Kidney glomerular epithelial cell (primary cell): Measurements from ENCODE around the gene ARHGDIB.
A peak's percentile ranks its signal among the peaks of the same experiment; 100 is the strongest.

Experiments
- DNase-seq: peaks from one replicate; lab custom pipeline; 2025; lab: John Stamatoyannopoulos, UW

Gene ARHGDIB

GRCh38 chr12:14956024-14956891 is 5.1 kb downstream of the ARHGDIB start:
- no peak for DNase-seq

- peak; percentile 30 for DNase-seq
These were observed 7.1 kb downstream of the ARHGDIB start for GRCh38 chr12:14954269-14954668.

- no peak for DNase-seq
These were observed 7.6 kb downstream of the ARHGDIB start for GRCh38 chr12:14953752-14954151.

GRCh38 chr12:14952299-14952921 is 9.0 kb downstream of the ARHGDIB start:
- peak; percentile 99 for DNase-seq

- no peak for DNase-seq
These were observed 9.6 kb downstream of the ARHGDIB start for GRCh38 chr12:14951851-14952250.

GRCh38 chr12:14950982-14951746 is 10.2 kb downstream of the ARHGDIB start:
- peak; percentile 60 for DNase-seq

- DNase-seq = no peak
These were observed 11.0 kb downstream of the ARHGDIB start for GRCh38 chr12:14950421-14950820.

- no peak for DNase-seq
These were observed 11.8 kb downstream of the ARHGDIB start for GRCh38 chr12:14949631-14950030.

GRCh38 chr12:14948672-14949071 is 12.7 kb downstream of the ARHGDIB start:
- DNase-seq = peak; percentile 99

- no peak for DNase-seq
These were observed 14.5 kb downstream of the ARHGDIB start for GRCh38 chr12:14946861-14947260.

GRCh38 chr12:14946162-14946561 is 15.2 kb downstream of the ARHGDIB start:
- DNase-seq = no peak

- DNase-seq = no peak
These were observed 19.0 kb downstream of the ARHGDIB start for GRCh38 chr12:14942196-14942931.

GRCh38 chr12:14941369-14941768 is 20.0 kb downstream of the ARHGDIB start:
- no peak for DNase-seq

GRCh38 chr12:14938301-14938700 is 23.1 kb downstream of the ARHGDIB start, which contains the start of gene ERP27:
TSS of gene ERP27 (minus strand) at chr12:14938537. CDS start at chr12:14938508, 29 bp downstream.
- DNase-seq = no peak

- DNase-seq = no peak
These were observed 23.7 kb downstream of the ARHGDIB start for GRCh38 chr12:14937689-14938088.

- no peak for DNase-seq
These were observed 24.4 kb downstream of the ARHGDIB start for GRCh38 chr12:14937014-14937413.

- DNase-seq = no peak
These were observed 25.1 kb downstream of the ARHGDIB start for GRCh38 chr12:14936224-14936861.

GRCh38 chr12:14935031-14935430 is 26.4 kb downstream of the ARHGDIB start:
- peak; percentile 78 for DNase-seq

GRCh38 chr12:14934511-14934910 is 26.9 kb downstream of the ARHGDIB start:
- no peak for DNase-seq

- peak; percentile 36 for DNase-seq
These were observed 29.4 kb downstream of the ARHGDIB start for GRCh38 chr12:14931791-14932560.

GRCh38 chr12:14931359-14931758 is 30.0 kb downstream of the ARHGDIB start:
- no peak for DNase-seq
